Activated T-cell treated with anti-CD3 and anti-CD28 coated beads, Interleukin-2, amount 50 U/mL, for 4 hours (primary cell): ENCODE measurements around the gene CERS5. TPM values are rescaled to one million over a fixed set of nuclear protein-coding genes. Genes with fewer than 3 reads are reported as not detected.
"Not testable (repeated sequence)": the region's sequence is repeated elsewhere in the genome, so short reads cannot be mapped to it uniquely, and the experiment has no call there.

Experiments used
- ATAC-seq, 2 donors: fragments of 200-7000 bp; cut with Tn5 transposase; one replicate each; pipeline ENCODE4 v1.10.0; 2021
- DNase-seq: peaks from one replicate; pipeline ENCODE4 v3.0.0-alpha.2; 2020
- H3K27me3 Mint-ChIP-seq: one replicate; pipeline ENCODE4 v1.8.0; 2021; ENCODE audit warnings: low read depth, mixed read lengths
- H3K36me3 Mint-ChIP-seq: one replicate; pipeline ENCODE4 v1.8.0; 2022; ENCODE audit warnings: mixed read lengths; ENCODE audit not compliant: insufficient read depth
- H3K4me1 Mint-ChIP-seq: one replicate; pipeline ENCODE4 v1.8.0; 2021; ENCODE audit warnings: low read depth, mixed read lengths
- H3K4me3 Mint-ChIP-seq: one replicate; pipeline ENCODE4 v1.8.0; 2021; ENCODE audit warnings: mild to moderate bottlenecking, moderate library complexity, mixed read lengths
- H3K9me3 Mint-ChIP-seq: one replicate; pipeline ENCODE4 v1.8.0; 2021; ENCODE audit warnings: mixed read lengths
- total RNA-seq, 3 donors: library from RNA; stranded (reverse); gene quantifications; one replicate each; pipeline ENCODE4 v1.2.1, GENCODE V29; 2021

Gene CERS5
- total RNA-seq, 3 donors from 2014 or later = 39.0 to 48.0 (median 39.0) TPM

DNA sequence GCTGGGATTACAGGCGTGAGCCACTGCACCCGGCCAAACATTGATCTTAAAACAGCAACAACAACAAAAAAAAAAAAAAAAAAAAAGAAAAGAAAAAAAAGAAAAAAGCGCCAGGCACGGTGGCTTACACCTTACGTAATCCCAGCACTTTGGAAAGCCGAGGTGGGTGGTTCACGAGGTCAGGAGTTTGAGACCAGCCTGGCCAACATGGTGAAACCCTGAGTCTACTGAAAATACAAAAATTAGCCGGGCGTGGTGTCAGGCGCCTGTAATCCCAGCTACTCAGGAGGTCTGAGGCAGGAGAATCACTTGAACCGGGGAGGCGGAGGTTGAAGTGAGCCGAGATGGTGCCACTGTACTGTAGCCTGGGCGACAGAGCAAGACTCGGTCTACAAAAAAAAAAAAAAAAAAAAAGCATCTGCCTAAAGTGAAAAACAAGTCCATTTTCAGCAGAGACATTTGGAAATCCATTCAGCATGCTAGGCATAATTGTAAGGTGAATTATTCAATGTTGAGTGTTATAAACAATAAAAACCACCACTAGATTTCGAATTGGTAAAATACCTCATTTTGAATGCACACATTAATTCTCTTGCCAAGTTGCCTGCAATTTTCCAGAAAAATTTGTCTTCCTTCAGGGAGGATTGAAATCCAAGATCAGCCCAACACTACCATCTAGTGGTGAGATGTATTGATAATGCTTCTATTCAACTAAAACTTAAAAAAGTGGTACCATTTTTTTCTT is 8.0 kb upstream of the CERS5 start:
- peaks cover 11% of the 10 kb centered on the region for H3K36me3 Mint-ChIP-seq
- ATAC-seq = peak in 1 of 2 donors; percentile 32
- H3K4me1 Mint-ChIP-seq = no peaks in the 10 kb centered on the region
- DNase-seq = no peak
- no peaks in the 10 kb centered on the region for H3K27me3 Mint-ChIP-seq
- no peaks in the 10 kb centered on the region for H3K9me3 Mint-ChIP-seq
- no peak overlapping the region for H3K4me3 Mint-ChIP-seq

DNA sequence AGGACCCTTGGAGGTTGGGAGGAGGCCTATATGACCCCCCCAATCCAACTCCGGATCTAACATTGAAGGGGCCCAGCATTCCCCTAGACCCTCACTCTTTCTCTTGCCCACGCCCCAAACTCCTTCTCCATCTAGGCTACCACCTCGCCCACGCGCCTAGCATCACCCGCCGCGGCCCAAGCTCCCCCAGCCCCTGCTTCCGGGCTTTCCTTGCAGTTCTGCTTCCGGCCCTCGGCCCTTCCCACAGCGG is 445 bp downstream of the CERS5 start:
- peak; percentile 40 for DNase-seq
- peak overlapping the region; percentile 94 for H3K4me3 Mint-ChIP-seq
- ATAC-seq = peak; percentile 30 to 41
- H3K27me3 Mint-ChIP-seq = no peaks in the 10 kb centered on the region
- peaks cover 6% of the 10 kb centered on the region for H3K36me3 Mint-ChIP-seq
- no peaks in the 10 kb centered on the region for H3K9me3 Mint-ChIP-seq
- H3K4me1 Mint-ChIP-seq = peaks cover 34% of the 10 kb centered on the region

DNA sequence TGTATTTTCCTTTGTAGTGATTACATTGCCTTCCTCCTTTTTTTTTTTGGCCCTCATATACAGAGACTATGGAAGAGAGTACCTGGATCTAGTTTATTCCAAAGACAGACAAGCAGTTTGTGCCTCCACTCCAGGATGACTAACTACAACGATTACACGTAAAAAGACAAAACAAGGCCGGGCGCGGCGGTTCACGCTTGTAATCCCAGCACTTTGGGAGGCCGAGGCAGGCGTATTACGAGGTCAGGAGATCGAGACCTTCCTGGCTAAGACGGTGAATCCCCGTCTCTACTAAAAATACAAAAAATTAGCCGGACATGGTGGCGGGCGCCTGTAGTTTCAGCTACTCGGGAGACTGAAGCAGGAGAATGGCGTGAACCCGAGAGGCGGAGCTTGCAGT is 2.2 kb downstream of the CERS5 start:
- no peaks in the 10 kb centered on the region for H3K9me3 Mint-ChIP-seq
- H3K36me3 Mint-ChIP-seq = peaks cover 6% of the 10 kb centered on the region
- peak overlapping the region; percentile 65 for H3K4me3 Mint-ChIP-seq
- ATAC-seq = no peak
- DNase-seq = no peak
- H3K27me3 Mint-ChIP-seq = no peaks in the 10 kb centered on the region
- peaks cover 42% of the 10 kb centered on the region for H3K4me1 Mint-ChIP-seq

- ATAC-seq (no peak), DNase-seq (no peak)
- peaks cover 9% of the 10 kb centered on the region for H3K36me3 Mint-ChIP-seq
- H3K4me3 Mint-ChIP-seq = no peak overlapping the region
- no peaks in the 10 kb centered on the region for H3K27me3 Mint-ChIP-seq
- H3K9me3 Mint-ChIP-seq = no peaks in the 10 kb centered on the region
- peaks cover 49% of the 10 kb centered on the region for H3K4me1 Mint-ChIP-seq
These were observed 4.9 kb downstream of the CERS5 start for GRCh38 chr12:50162230-50162629.

- ATAC-seq = no peak
- H3K4me1 Mint-ChIP-seq = peaks cover 42% of the 10 kb centered on the region
- no peaks in the 10 kb centered on the region for H3K27me3 Mint-ChIP-seq
- H3K9me3 Mint-ChIP-seq = no peaks in the 10 kb centered on the region
- no peak overlapping the region for H3K4me3 Mint-ChIP-seq
- peaks cover 9% of the 10 kb centered on the region for H3K36me3 Mint-ChIP-seq
- no peak for DNase-seq
These were observed 6.5 kb downstream of the CERS5 start for GRCh38 chr12:50160643-50161042.

DNA sequence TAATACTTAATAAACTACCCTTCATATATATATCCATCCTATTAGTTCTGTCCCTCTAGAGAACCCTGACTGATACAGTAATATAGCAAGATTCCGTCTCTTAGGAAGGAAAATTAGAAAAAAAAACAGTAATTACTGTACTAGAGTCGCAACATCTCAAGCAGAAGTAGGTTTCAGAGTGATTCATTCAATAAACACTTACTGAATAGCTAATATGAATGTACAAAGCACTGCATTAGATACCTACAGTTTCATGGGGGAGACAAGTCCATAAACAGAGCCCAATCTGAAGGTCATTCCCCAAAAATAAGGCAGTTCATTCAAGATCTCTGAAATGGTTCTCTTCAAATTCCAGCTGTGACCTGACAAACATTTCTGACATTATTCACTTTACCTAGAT is 9.9 kb downstream of the CERS5 start:
- H3K36me3 Mint-ChIP-seq = peaks cover 4% of the 10 kb centered on the region
- no peaks in the 10 kb centered on the region for H3K27me3 Mint-ChIP-seq
- no peak for DNase-seq
- no peaks in the 10 kb centered on the region for H3K9me3 Mint-ChIP-seq
- H3K4me3 Mint-ChIP-seq = no peak overlapping the region
- ATAC-seq = peak; percentile 30 to 48
- peaks cover 24% of the 10 kb centered on the region for H3K4me1 Mint-ChIP-seq

DNA sequence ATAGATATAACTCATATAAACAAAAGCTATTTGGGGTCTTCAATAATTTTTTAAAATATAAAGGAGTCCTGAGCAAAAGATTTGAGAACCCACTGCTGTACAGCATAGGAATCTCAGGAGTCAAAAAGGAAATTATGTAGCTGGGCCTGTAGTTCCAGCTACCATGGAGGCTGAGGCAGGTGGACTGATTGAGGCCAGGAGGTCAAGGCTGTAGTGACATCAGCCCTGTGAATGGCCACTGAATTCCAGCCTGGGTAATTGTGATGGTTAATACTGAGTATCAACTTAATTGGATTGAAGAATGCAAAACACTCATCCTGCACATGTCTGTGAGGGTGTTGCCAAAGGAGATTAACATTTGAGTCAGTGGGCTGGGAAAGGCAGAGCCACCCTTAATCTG is 10.5 kb downstream of the CERS5 start:
- no peaks in the 10 kb centered on the region for H3K9me3 Mint-ChIP-seq
- no peaks in the 10 kb centered on the region for H3K27me3 Mint-ChIP-seq
- H3K36me3 Mint-ChIP-seq = peaks cover 4% of the 10 kb centered on the region
- peaks cover 25% of the 10 kb centered on the region for H3K4me1 Mint-ChIP-seq
- no peak for DNase-seq
- no peak overlapping the region for H3K4me3 Mint-ChIP-seq
- no peak for ATAC-seq

- H3K4me1 Mint-ChIP-seq = peaks cover 26% of the 10 kb centered on the region
- H3K4me3 Mint-ChIP-seq, ATAC-seq, H3K36me3 Mint-ChIP-seq, H3K27me3 Mint-ChIP-seq, H3K9me3 Mint-ChIP-seq, DNase-seq: not testable (repeated sequence)
These were observed 12.2 kb downstream of the CERS5 start for GRCh38 chr12:50154947-50155346.

- Mint-ChIP-seq H3K27me3 (no peaks in the 10 kb centered on the region), H3K4me1 (peaks cover 16% of the 10 kb centered on the region), H3K9me3 (no peaks in the 10 kb centered on the region), H3K4me3 (no peak overlapping the region), H3K36me3 (no peaks in the 10 kb centered on the region)
- DNase-seq = no peak
- ATAC-seq = no peak
These were observed 16.0 kb downstream of the CERS5 start for GRCh38 chr12:50151047-50151687.

DNA sequence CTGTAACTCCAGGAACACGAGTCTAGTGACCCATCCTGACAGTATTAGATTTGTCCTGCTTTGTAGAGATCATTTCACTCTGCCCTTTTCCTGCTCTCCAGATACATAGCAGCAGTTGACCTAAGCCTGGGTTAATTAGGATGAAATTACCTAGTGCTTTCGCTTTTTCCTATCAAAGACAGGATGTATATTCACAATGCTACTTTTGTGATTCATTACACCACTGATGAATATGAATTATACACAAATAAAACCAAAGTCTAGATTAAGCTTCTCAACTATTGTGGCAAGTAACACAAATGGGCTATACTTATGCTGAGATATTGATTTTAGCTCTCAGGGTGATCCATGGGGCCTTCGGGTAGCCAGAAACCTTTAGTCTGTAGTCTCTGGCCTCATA is 17.9 kb downstream of the CERS5 start:
- ATAC-seq = no peak
- Mint-ChIP-seq H3K36me3 (no peaks in the 10 kb centered on the region), H3K27me3 (no peaks in the 10 kb centered on the region), H3K9me3 (no peaks in the 10 kb centered on the region), H3K4me3 (no peak overlapping the region), H3K4me1 (peaks cover 17% of the 10 kb centered on the region)
- DNase-seq = no peak

DNA sequence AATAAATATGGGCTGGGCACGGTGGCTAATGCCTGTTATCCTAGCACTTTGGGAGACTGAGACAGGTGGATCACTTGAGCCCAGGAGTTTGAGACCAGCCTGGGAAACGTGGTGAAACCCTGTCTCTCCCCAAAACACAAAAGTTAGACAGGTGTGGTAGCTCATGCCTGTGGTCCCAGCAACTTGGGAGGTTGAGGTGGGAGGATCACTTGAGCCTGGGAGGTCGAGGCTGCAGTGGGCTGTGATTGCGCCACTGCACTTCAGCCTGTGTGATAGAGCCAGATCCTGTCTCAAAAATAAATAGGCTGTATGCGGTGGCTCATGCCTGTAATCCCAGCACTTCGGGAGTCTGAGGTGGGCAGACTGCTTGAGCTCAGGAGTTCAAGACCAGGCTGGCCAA is 19.2 kb downstream of the CERS5 start:
- not testable (repeated sequence) for ATAC-seq, H3K9me3 Mint-ChIP-seq, DNase-seq, H3K36me3 Mint-ChIP-seq, H3K4me3 Mint-ChIP-seq, H3K27me3 Mint-ChIP-seq
- H3K4me1 Mint-ChIP-seq = peaks cover 17% of the 10 kb centered on the region

- Mint-ChIP-seq H3K4me3 (no peak overlapping the region), H3K9me3 (no peaks in the 10 kb centered on the region)
- ATAC-seq = no peak
These were observed 19.9 kb downstream of the CERS5 start for GRCh38 chr12:50147281-50147680.

DNA sequence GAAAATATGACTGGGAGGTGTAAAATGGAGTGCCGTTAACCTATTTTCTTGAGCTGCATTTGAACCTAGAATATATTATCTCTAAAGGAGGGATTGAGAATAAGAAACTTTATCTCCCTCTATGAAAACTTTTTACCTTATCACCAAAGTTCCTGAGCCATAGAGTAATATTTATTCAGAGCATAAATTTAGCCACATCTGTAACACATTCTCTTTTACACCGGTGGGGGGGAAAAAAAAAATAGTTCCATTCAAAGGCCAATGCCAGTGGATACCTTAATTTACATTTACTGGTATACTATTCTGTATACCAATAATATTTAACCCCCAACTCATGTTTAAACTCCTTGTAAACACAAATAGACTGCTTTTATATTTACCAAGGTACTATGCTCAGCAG is 21.7 kb downstream of the CERS5 start:
- H3K9me3 Mint-ChIP-seq = no peaks in the 10 kb centered on the region
- H3K4me1 Mint-ChIP-seq = peaks cover 8% of the 10 kb centered on the region
- peaks cover 9% of the 10 kb centered on the region for H3K36me3 Mint-ChIP-seq
- DNase-seq (no peak), ATAC-seq (no peak)
- H3K27me3 Mint-ChIP-seq = no peaks in the 10 kb centered on the region
- H3K4me3 Mint-ChIP-seq = no peak overlapping the region

More at GRCh38 chr12:50147281-50147680, 19.9 kb downstream of the CERS5 start:
- DNase-seq = no peak
- Mint-ChIP-seq H3K27me3 (no peaks in the 10 kb centered on the region), H3K36me3 (peaks cover 6% of the 10 kb centered on the region), H3K4me1 (peaks cover 17% of the 10 kb centered on the region)

DNA sequence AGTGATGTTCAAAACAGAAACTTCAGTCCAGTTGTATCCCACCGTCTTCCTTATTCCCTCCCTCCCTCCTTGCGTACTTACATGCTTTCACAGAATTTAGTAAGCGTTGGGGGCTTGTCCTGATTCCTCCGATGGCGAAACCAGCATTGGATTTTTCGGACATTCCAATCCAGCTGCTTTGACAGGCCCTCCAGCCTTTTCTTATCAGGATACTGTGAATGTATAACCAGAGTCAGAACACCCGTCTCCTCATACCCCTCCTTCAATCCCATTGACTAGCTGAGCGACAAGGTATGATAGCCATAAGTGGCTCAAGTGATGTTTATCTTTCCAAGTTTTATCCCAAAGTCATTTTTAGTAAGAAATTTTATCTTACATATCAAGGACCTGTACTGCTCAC is 24.2 kb downstream of the CERS5 start:
- DNase-seq = no peak
- Mint-ChIP-seq H3K27me3 (no peaks in the 10 kb centered on the region), H3K4me3 (no peak overlapping the region), H3K4me1 (peaks cover 2% of the 10 kb centered on the region), H3K36me3 (peaks cover 17% of the 10 kb centered on the region), H3K9me3 (no peaks in the 10 kb centered on the region)
- ATAC-seq = no peak

- no peak overlapping the region for H3K4me3 Mint-ChIP-seq
- no peaks in the 10 kb centered on the region for H3K9me3 Mint-ChIP-seq
- ATAC-seq (peak in 1 of 2 donors; percentile 66), DNase-seq (no peak)
- peaks cover 33% of the 10 kb centered on the region for H3K36me3 Mint-ChIP-seq
- H3K4me1 Mint-ChIP-seq = peaks cover 3% of the 10 kb centered on the region
- H3K27me3 Mint-ChIP-seq = no peaks in the 10 kb centered on the region
These were observed 34.5 kb downstream of the CERS5 start for GRCh38 chr12:50132505-50133135.
